Esophagus (tissue), 2 donors: ENCODE measurements around the gene ITPR2. TPM values are rescaled to one million over a fixed set of nuclear protein-coding genes. Genes with fewer than 3 reads are reported as not detected.

Source experiments
- H3K27ac ChIP-seq, 2 donors: one replicate each; pipeline ENCODE4 v1.5.1; 2013; ENCODE audit warnings: low read depth in 2 of 2, mild to moderate bottlenecking in 2 of 2, inconsistent platforms in 1 of 2, low read length in 1 of 2, moderate library complexity in 1 of 2
- H3K27me3 ChIP-seq, 2 donors: one replicate each; pipeline ENCODE4 v1.6.1; 2013; ENCODE audit warnings: low read length in 2 of 2, control low read depth in 1 of 2, mild to moderate bottlenecking in 1 of 2; ENCODE audit not compliant: insufficient read depth in 2 of 2, control insufficient read depth in 1 of 2
- H3K36me3 ChIP-seq, 2 donors: one replicate each; pipeline ENCODE4 v1.6.1; 2013; ENCODE audit warnings: low read length in 1 of 2; ENCODE audit not compliant: control insufficient read depth in 2 of 2, insufficient read depth in 2 of 2
- H3K4me1 ChIP-seq, 2 donors: one replicate each; pipeline ENCODE4 v1.6.1; 2013; ENCODE audit warnings: low read length in 1 of 2; ENCODE audit not compliant: control insufficient read depth in 2 of 2, insufficient read depth in 2 of 2
- H3K4me3 ChIP-seq, 2 donors: one replicate each; pipeline ENCODE4 v1.5.1; 2013; ENCODE audit warnings: low read length in 2 of 2, mild to moderate bottlenecking in 2 of 2, low read depth in 1 of 2, moderate library complexity in 1 of 2
- H3K9me3 ChIP-seq, 2 donors: one replicate each; pipeline ENCODE4 v1.6.1; 2013; ENCODE audit warnings: mild to moderate bottlenecking in 2 of 2, low read depth in 1 of 2, low read length in 1 of 2, moderate library complexity in 1 of 2; ENCODE audit not compliant: control insufficient read depth in 2 of 2, insufficient read depth in 1 of 2
- WGBS, 2 donors: extraction: QIAGEN DNeasy Blood & Tissue Kit; methylation state at CpG; one replicate each; pipeline ENCODE4 v1.1.7; 2013; 5-methylcytosine and 5-hydroxymethylcytosine counted together
- polyA plus RNA-seq, 2 donors: library from polyadenylated mRNA; stranded (reverse); fragments of 200-250 nt; gene quantifications; one replicate each; pipeline ENCODE4 v1.2.3, GENCODE V29; 2013
- donor health status: healthy with polysubstance abuse.
- donor health status: Bipolar disorder and iron deficiency.

ITPR2 gene
- polyA plus RNA-seq, 2 donors: 4.8 to 5.7 TPM

- no peaks in the 10 kb centered on the region for H3K27me3 ChIP-seq
- no peak overlapping the region for H3K4me3 ChIP-seq
- WGBS, 2 donors: 90 to 96% methylated on average over 1 of the region's 1 CpG
These were observed 433.6 kb downstream of the ITPR2 start for GRCh38 chr12:26399381-26399780.

GRCh38 chr12:26396402-26396801 is 436.6 kb downstream of the ITPR2 start:
- Histone ChIP-seq H3K4me3 (no peak overlapping the region), H3K9me3 (no peaks in the 10 kb centered on the region), H3K4me1 (no peaks in the 10 kb centered on the region), H3K36me3 (peaks cover 2 to 18% of the 10 kb centered on the region in 2 donors), H3K27ac (no peak overlapping the region), H3K27me3 (no peaks in the 10 kb centered on the region)
- WGBS, 2 donors: 84 to 89% methylated on average over 3 of the region's 3 CpGs

More at GRCh38 chr12:26399381-26399780, 433.6 kb downstream of the ITPR2 start:
- Histone ChIP-seq H3K9me3 (no peaks in the 10 kb centered on the region), H3K27ac (no peak overlapping the region), H3K4me1 (peaks cover 0 to 2% of the 10 kb centered on the region in 2 donors), H3K36me3 (peaks cover 2 to 12% of the 10 kb centered on the region in 2 donors)

DNA sequence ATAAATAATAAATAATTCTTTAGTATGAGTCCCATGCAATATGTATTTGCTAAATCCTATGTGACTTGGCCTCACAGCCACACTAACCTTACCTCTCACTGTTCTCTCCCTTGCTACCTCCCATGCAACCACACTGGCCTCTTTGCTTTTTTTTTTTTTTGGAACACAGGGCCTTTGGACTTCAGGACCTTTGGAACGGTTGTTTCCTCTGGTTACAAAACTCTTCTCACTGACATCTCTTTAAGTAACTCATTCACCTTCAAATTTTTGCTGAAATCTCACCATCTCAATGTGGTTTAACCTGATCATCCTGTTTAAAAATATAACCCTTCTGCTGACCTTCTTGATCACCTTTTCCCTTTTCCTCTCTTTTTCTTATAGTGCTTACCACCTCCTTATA is 443.7 kb downstream of the ITPR2 start:
- WGBS, 2 donors: 73 to 84% methylated on average over 1 of the region's 1 CpG
- H3K36me3 ChIP-seq: peaks cover 0 to 6% of the 10 kb centered on the region in 2 donors
- H3K9me3 ChIP-seq: no peaks in the 10 kb centered on the region
- no peak overlapping the region for H3K27ac ChIP-seq
- no peaks in the 10 kb centered on the region for H3K27me3 ChIP-seq
- no peaks in the 10 kb centered on the region for H3K4me1 ChIP-seq
- no peak overlapping the region for H3K4me3 ChIP-seq

GRCh38 chr12:26384536-26384935 is 448.5 kb downstream of the ITPR2 start:
- Histone ChIP-seq H3K27me3 (no peaks in the 10 kb centered on the region), H3K4me1 (no peaks in the 10 kb centered on the region), H3K36me3 (no peaks in the 10 kb centered on the region), H3K27ac (no peak overlapping the region), H3K4me3 (no peak overlapping the region), H3K9me3 (no peaks in the 10 kb centered on the region)
- 92 to 100% methylated on average over 1 of the region's 1 CpG for WGBS, 2 donors

DNA sequence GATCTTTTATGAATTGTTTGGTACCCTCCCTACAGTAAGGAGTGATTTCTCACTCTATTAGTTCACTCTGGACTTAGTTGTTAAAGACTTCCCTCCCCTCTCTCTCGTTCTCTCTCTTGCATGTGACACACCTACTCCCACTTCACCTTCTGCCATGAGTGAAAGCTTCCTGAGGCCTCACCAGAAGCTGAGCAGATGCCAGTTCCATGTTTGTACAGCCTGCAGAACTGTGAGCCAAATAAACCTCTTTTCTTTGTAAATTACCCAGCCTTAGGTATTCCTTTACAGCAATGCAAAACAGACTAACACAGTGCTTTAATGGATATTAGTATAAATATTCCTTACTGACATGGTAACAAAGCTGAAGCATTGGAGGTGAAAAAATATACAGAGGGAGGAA is 450.0 kb downstream of the ITPR2 start:
- WGBS, 2 donors: 97 to 100% methylated on average over 1 of the region's 1 CpG
- H3K4me1 ChIP-seq: no peaks in the 10 kb centered on the region
- no peaks in the 10 kb centered on the region for H3K9me3 ChIP-seq
- H3K36me3 ChIP-seq: no peaks in the 10 kb centered on the region
- H3K27me3 ChIP-seq: no peaks in the 10 kb centered on the region
- no peak overlapping the region for H3K27ac ChIP-seq
- H3K4me3 ChIP-seq: no peak overlapping the region

DNA sequence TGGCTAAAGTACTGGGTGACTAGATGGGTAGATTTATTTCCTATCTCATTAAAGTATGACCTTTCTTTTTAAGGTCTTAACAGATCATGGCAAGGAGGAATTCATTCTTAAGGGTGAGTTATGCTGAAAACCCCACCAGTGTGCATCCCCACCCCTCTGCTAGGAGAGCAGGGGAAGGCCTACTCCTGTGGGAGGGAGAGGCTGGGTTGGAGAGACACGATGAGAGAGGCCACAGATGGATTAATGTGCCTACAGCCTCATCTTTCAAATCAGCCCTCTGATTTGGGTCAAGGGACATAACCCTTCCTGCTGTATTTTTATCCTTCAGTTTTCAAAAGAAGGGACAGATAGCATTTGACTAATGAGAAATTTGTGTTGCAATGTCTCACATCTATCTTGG is 452.1 kb downstream of the ITPR2 start:
- no peaks in the 10 kb centered on the region for H3K9me3 ChIP-seq
- no peaks in the 10 kb centered on the region for H3K36me3 ChIP-seq
- 70 to 76% methylated on average over 1 of the region's 1 CpG for WGBS, 2 donors
- no peak overlapping the region for H3K27ac ChIP-seq
- H3K27me3 ChIP-seq: no peaks in the 10 kb centered on the region
- H3K4me3 ChIP-seq: no peak overlapping the region
- no peaks in the 10 kb centered on the region for H3K4me1 ChIP-seq

DNA sequence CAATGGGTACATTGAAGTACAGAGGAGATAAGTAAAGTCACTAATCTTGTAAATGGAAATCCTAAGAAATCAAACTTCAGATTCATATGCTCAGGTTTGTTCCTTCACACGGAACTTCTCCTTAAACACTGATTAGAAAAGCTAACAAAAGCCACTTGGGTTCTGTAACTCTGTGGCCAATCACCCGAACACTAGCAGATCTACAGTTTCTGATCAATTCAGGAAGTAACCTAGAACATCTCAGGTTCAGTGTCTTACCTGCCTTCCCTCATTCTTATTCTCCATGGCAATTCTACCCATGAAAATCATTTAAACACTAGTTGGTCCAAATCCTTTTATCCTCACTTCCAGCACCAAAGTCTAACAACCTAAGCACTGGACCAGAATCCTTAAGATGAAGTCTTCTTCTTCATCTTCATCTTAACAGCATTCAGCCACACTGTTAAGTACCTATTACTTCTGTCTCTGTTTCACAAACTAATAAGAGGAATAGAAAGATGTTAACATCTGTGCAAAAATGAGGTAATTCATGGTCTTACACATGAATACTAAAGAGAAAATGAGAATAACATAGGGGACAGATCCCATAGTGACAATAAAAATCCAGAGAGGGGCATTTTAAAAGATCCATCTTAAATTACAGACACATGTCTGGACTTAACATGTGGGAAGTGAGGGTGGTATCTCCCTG is 453.1 kb downstream of the ITPR2 start:
- Histone ChIP-seq H3K9me3 (no peaks in the 10 kb centered on the region), H3K4me1 (no peaks in the 10 kb centered on the region), H3K27me3 (no peaks in the 10 kb centered on the region), H3K4me3 (no peak overlapping the region), H3K36me3 (no peaks in the 10 kb centered on the region), H3K27ac (no peak overlapping the region)
- 86 to 96% methylated on average over 2 of the region's 2 CpGs for WGBS, 2 donors

DNA sequence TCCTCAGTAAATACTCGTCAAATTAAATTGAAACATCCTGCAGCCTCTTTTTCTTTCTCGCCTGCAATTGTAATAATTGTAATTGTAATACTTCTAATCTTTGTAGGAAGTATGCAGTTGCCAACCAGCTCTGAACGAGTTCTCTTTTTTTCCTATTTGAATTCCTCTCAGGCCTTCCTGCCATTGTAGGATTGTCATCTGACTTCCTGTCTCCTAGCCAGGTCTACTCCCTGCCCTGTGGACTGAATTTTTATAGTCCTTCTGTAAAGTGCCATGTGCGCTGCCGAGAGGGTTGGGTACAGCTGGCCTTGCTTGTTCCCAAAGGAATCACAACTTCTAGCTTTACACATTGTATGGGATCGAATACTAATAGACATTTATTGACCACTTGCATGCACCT is 454.3 kb downstream of the ITPR2 start:
- Histone ChIP-seq H3K4me1 (no peaks in the 10 kb centered on the region), H3K27ac (no peak overlapping the region), H3K27me3 (no peaks in the 10 kb centered on the region), H3K9me3 (no peaks in the 10 kb centered on the region), H3K4me3 (no peak overlapping the region), H3K36me3 (no peaks in the 10 kb centered on the region)
- 81 to 82% methylated on average over 6 of the region's 6 CpGs for WGBS, 2 donors

- Histone ChIP-seq H3K36me3 (peaks cover 0 to 2% of the 10 kb centered on the region in 2 donors), H3K27me3 (no peaks in the 10 kb centered on the region), H3K9me3 (no peaks in the 10 kb centered on the region), H3K27ac (no peak overlapping the region), H3K4me3 (no peak overlapping the region), H3K4me1 (no peaks in the 10 kb centered on the region)
- 76% methylated on average over 2 of the region's 2 CpGs for WGBS, 2 donors
These were observed 457.9 kb downstream of the ITPR2 start for GRCh38 chr12:26374934-26375680.
